ENCODE data around the gene CRACR2B. TPM values are rescaled to one million over a fixed set of nuclear protein-coding genes. Genes with fewer than 3 reads are reported as not detected.
A peak's percentile ranks its signal among the peaks of the same experiment; 100 is the strongest.

The CRACR2B gene
- total and polyA plus RNA-seq, 2 of the 13 experiments (the other 11 are each of a cell fraction or from before 2014, with no cell fraction given): 14.9 to 21.0 TPM

DNA sequence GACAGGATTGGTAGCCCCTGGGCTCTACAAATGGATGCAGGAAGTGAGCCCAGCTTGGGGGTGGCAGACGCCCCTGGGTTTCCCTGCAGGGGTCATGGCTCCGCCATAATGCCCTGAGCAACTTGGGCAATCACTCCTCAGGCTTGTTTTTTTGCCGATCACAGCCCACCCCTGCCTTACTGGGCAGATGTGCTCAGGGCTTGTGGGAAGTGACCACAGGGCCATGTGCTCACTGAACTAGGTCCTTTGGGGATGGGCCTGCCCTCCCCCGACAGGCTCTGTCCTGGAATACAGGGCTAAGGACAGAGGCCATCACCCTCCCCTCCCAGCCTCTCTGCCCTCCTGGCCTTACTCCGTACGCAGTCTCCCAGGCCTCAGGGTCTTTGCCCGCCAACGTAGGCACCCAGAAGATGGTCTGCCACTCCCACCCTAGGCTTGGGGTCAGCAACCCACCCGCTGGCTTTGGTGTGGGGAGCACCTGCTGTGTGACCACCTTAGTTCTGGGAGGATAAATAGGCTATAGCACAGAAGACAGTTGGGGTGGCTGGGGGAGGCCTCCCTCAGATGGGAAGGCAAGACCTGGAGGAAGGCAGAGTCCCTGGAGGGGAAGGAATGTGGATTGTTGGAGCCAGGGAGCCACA is 14.1 kb upstream of the CRACR2B start (continued):
- TF ChIP-seq, protein P1, sequence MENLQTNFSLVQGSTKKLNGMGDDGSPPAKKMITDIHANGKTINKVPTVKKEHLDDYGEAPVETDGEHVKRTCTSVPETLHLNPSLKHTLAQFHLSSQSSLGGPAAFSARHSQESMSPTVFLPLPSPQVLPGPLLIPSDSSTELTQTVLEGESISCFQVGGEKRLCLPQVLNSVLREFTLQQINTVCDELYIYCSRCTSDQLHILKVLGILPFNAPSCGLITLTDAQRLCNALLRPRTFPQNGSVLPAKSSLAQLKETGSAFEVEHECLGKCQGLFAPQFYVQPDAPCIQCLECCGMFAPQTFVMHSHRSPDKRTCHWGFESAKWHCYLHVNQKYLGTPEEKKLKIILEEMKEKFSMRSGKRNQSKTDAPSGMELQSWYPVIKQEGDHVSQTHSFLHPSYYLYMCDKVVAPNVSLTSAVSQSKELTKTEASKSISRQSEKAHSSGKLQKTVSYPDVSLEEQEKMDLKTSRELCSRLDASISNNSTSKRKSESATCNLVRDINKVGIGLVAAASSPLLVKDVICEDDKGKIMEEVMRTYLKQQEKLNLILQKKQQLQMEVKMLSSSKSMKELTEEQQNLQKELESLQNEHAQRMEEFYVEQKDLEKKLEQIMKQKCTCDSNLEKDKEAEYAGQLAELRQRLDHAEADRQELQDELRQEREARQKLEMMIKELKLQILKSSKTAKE (CRISPR knock-in tag; IDR thresholded peaks at IDR 0.05; ENCODE audit: borderline replicate concordance): no peak
- no peak for TF ChIP-seq HNRNPK (IDR thresholded peaks at IDR 0.05; ENCODE audit: low read depth, low read length, poor library complexity, severe bottlenecking)
- no peak for TF ChIP-seq ZNF790 (CRISPR knock-in tag; IDR thresholded peaks at IDR 0.05; ENCODE audit: borderline replicate concordance)
- TF ChIP-seq PHF5A (CRISPR knock-in tag; IDR thresholded peaks at IDR 0.05; ENCODE audit: low read depth, unreplicated experiment): no peak
- no peak for TF ChIP-seq NFYC (CRISPR knock-in tag; IDR thresholded peaks at IDR 0.05)
- no peak for TF ChIP-seq NBN (conservative IDR thresholded peaks at IDR 0.05)
- no peak for TF ChIP-seq DR1 (CRISPR knock-in tag; IDR thresholded peaks at IDR 0.05)
- no peak for TF ChIP-seq HCFC1 (IDR thresholded peaks at IDR 0.05; ENCODE audit: low read depth, low read length)
- no peak for TF ChIP-seq NCOR1 (IDR thresholded peaks at IDR 0.05; ENCODE audit: borderline replicate concordance, low read length)
- TF ChIP-seq SMARCE1 (IDR thresholded peaks at IDR 0.05; ENCODE audit: borderline replicate concordance): no peak
- no peak for TF ChIP-seq MTF1 (CRISPR knock-in tag; IDR thresholded peaks at IDR 0.05)
- no peak for TF ChIP-seq PCBP1 (IDR thresholded peaks at IDR 0.05; ENCODE audit: borderline replicate concordance, low read depth, low read length)
- no peak for TF ChIP-seq PTBP1 (IDR thresholded peaks at IDR 0.05; ENCODE audit: low read depth, low read length, poor library complexity, severe bottlenecking)
- no peak for TF ChIP-seq GABPB1 (CRISPR knock-in tag; IDR thresholded peaks at IDR 0.05)
- TF ChIP-seq, protein P2, sequence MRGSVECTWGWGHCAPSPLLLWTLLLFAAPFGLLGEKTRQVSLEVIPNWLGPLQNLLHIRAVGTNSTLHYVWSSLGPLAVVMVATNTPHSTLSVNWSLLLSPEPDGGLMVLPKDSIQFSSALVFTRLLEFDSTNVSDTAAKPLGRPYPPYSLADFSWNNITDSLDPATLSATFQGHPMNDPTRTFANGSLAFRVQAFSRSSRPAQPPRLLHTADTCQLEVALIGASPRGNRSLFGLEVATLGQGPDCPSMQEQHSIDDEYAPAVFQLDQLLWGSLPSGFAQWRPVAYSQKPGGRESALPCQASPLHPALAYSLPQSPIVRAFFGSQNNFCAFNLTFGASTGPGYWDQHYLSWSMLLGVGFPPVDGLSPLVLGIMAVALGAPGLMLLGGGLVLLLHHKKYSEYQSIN (CRISPR knock-in tag; IDR thresholded peaks at IDR 0.05; ENCODE audit: borderline replicate concordance): no peak
- no peak for TF ChIP-seq ZNF652 (CRISPR knock-in tag; IDR thresholded peaks at IDR 0.05; ENCODE audit: borderline replicate concordance, low read depth)
- TF ChIP-seq HMG20B (CRISPR knock-in tag; conservative IDR thresholded peaks at IDR 0.05): no peak
- TF ChIP-seq, protein P3, sequence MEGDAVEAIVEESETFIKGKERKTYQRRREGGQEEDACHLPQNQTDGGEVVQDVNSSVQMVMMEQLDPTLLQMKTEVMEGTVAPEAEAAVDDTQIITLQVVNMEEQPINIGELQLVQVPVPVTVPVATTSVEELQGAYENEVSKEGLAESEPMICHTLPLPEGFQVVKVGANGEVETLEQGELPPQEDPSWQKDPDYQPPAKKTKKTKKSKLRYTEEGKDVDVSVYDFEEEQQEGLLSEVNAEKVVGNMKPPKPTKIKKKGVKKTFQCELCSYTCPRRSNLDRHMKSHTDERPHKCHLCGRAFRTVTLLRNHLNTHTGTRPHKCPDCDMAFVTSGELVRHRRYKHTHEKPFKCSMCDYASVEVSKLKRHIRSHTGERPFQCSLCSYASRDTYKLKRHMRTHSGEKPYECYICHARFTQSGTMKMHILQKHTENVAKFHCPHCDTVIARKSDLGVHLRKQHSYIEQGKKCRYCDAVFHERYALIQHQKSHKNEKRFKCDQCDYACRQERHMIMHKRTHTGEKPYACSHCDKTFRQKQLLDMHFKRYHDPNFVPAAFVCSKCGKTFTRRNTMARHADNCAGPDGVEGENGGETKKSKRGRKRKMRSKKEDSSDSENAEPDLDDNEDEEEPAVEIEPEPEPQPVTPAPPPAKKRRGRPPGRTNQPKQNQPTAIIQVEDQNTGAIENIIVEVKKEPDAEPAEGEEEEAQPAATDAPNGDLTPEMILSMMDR (CRISPR knock-in tag; IDR thresholded peaks at IDR 0.05): no peak
- TF ChIP-seq, protein P4, sequence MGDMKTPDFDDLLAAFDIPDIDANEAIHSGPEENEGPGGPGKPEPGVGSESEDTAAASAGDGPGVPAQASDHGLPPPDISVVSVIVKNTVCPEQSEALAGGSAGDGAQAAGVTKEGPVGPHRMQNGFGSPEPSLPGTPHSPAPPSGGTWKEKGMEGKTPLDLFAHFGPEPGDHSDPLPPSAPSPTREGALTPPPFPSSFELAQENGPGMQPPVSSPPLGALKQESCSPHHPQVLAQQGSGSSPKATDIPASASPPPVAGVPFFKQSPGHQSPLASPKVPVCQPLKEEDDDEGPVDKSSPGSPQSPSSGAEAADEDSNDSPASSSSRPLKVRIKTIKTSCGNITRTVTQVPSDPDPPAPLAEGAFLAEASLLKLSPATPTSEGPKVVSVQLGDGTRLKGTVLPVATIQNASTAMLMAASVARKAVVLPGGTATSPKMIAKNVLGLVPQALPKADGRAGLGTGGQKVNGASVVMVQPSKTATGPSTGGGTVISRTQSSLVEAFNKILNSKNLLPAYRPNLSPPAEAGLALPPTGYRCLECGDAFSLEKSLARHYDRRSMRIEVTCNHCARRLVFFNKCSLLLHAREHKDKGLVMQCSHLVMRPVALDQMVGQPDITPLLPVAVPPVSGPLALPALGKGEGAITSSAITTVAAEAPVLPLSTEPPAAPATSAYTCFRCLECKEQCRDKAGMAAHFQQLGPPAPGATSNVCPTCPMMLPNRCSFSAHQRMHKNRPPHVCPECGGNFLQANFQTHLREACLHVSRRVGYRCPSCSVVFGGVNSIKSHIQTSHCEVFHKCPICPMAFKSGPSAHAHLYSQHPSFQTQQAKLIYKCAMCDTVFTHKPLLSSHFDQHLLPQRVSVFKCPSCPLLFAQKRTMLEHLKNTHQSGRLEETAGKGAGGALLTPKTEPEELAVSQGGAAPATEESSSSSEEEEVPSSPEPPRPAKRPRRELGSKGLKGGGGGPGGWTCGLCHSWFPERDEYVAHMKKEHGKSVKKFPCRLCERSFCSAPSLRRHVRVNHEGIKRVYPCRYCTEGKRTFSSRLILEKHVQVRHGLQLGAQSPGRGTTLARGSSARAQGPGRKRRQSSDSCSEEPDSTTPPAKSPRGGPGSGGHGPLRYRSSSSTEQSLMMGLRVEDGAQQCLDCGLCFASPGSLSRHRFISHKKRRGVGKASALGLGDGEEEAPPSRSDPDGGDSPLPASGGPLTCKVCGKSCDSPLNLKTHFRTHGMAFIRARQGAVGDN (CRISPR knock-in tag; IDR thresholded peaks at IDR 0.05): peak; percentile 31
- no peak for TF ChIP-seq ZNF138 (CRISPR knock-in tag; IDR thresholded peaks at IDR 0.05; ENCODE audit: low read depth)
- peak; percentile 47; the same call in 1 of the 2 replicates for TF ChIP-seq ZBTB38 (CRISPR knock-in tag; IDR thresholded peaks at IDR 0.05)
- no peak for TF ChIP-seq ZNF709 (CRISPR knock-in tag; IDR thresholded peaks at IDR 0.05)

All from HepG2 (cell line).